GM19035 (cell line): ENCODE results near the gene GPHN.

Experiments used
- ATAC-seq: cut with Tn5 transposase; IDR thresholded peaks from one replicate; pipeline ENCODE4 v1.9.1; 2021; ENCODE audit not compliant: unreplicated experiment

GPHN gene

DNA sequence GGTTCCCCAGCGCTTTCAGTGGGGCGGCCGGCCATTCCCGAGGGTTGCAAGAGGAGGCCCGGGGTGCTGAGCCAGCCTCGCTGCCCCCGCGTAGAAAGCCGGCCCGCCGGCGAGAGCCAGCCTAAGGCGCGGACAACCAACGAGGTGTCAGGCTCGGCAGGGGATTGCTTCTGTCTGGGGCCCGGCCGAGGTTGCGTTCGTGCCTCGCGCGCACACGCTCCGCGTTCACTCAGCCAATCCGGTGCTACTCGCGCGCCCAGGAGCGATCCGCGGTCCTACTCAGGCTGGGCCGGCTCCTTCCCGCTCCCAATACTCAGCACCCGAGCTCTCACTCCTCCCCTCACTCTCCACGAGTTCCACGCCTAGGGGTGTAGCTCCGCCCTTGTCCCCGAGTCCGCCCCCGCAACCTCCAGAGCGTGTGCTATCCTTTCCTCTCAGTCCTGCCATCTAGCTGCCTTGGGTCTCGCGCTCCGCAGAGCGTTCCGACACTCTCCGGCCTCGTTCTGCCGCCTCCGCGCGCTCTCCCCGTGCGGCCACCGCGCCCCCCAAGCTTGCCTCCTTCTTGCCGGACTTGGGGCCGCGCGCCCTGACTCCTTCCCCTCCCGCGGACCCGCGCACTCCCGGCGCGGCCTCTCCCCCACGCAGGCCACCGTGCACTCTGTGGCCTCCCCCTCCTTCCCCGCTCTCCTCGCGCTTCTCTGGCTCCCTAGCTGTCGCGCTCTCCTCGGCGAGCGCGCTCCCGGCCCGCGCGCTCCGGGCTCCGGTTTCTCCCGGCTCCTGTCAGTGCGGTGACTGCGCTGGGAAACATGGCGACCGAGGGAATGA is at the start of gene GPHN:
Gene GPHN, plus strand, starts transcription at position 426 of the 825 bp plus-strand sequence.
- peak; percentile 82 for ATAC-seq

GRCh38 chr14:66459603-66460002 is 48.3 kb upstream of the GPHN start:
- no peak for ATAC-seq

DNA sequence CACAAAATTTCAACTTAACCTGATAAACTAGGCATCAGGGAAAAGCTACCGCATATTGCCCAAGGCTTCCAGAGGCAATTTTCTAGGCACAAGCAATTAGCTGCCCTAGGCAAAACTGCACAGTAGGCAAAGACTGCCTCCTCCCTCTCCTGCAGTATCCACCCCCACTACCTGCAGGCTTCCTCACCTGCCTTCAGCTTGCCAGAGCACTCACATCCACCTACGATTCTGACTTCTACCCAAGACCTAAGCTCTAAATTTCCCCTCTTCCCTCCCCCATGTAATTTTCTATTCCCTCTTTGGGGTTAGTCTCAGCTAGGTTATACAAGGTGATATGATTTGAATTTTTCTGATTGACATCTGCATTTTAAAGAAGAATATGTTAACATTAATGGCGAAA is 43.7 kb upstream of the GPHN start:
- no peak for ATAC-seq

DNA sequence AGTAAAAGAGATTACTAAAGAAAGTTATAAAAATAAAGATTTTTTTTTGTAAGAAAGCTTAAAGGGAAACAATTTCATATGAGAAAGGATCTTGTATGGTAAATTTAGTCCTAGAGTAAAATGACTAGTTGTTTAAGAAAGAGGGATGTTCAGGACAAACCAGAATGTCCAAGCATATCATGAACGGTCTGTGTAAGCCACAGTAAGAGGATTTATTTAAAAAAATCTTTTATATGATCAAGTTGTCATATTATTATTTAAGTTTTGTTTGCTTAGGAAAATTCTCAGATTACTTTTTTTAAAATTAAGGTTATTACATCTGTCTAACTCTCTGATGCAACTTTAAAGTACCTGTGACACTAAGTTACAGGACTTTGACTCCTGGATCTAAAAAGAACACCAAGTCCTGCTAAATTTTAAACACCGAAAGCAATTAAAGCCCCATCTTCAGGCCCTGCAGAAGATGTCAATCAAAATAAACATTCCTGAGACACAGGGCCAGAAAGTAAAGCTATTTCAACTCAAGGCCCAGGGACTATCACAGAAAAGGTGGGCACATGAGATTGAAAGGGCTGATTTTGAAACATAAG is 39.1 kb upstream of the GPHN start:
- no peak for ATAC-seq

- no peak for ATAC-seq
Observed at GRCh38 chr14:66471584-66471983, 36.4 kb upstream of the GPHN start.

GRCh38 chr14:66472251-66472650 is 35.7 kb upstream of the GPHN start:
- ATAC-seq, result no peak

GRCh38 chr14:66473223-66473622 is 34.7 kb upstream of the GPHN start:
- ATAC-seq, result no peak

DNA sequence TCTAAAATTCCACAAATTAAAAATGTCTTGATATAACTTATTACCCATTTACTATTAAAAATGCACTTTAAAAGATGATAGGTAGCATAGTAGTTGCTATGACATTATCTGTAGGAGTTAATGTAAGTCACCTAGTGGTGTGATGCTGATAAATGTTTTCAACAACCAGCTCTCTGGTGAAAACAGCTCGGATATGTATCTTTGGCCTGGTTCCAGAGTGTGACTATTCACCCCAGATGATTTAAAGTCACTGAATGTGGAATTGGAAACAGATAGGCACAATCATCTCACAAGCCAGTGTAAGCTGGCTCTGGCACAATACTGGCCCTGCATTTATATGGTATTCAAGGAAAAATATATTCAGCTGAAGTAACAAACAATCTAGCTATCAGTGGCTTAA is 31.0 kb upstream of the GPHN start:
- no peak for ATAC-seq

- no peak for ATAC-seq
Observed at GRCh38 chr14:66477567-66477966, 30.4 kb upstream of the GPHN start.

DNA sequence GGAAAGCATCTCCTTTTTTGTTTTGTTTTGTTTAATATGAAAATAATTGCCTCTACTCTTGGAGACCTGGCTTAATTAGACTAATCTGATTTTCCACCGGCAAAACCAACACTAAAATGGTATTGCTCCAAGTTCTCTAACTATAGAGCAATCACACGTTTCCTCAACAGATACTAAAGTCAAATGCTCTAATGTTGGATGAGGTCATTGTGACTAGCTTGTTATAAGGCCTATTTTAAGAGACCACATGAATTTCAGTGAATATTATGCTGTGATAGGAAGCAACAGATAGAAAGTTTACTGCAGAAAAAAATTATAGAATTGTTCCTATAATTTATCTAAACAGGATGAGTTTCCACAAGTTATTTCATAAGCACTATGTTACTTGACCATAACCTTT is 25.1 kb upstream of the GPHN start:
- no peak for ATAC-seq

DNA sequence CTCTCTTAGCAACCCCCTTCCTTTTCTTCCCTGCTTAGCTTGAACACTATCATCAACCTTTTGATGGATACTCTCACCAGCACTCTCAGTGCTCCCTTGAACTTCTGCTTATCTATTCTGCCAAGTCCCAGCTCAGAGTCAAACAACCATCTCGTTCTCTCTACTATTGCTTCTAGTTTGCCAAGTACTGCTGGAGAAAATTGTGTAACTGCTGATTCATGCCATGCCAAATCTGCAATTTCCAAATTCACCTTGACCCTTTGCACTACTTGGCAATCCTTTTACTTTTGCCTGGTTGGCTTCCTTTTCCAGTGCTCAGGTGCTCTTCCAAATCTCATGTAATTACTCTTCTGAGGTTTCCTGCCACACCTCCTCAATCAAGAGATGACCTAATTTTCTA is 24.6 kb upstream of the GPHN start:
- ATAC-seq, result no peak

DNA sequence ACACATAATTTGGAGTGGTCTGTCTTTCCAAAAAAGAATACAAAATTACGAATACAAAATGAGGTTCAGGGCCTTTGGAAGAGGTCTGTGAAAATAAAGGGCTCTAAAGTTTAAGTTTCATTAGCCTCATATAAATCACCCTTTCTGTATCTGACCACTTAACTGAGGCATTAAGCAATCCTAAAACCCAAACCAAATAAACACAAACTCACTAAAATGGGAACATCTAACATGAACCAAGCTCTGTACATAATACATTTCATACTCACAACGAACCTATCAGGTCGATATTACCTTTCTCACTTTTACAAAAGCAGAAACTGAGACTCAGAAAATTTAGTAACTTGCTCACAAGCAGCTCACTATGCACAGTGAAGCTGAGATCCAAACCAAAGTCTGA is 22.9 kb upstream of the GPHN start:
- no peak for ATAC-seq

- no peak for ATAC-seq
Observed at GRCh38 chr14:66485910-66486421, 22.0 kb upstream of the GPHN start, which contains the start of gene CCDC196. TSS of gene CCDC196 (plus strand) at chr14:66486371. CDS start at chr14:66486503, 132 bp downstream.

GRCh38 chr14:66487164-66487563 is 20.8 kb upstream of the GPHN start:
- no peak for ATAC-seq

DNA sequence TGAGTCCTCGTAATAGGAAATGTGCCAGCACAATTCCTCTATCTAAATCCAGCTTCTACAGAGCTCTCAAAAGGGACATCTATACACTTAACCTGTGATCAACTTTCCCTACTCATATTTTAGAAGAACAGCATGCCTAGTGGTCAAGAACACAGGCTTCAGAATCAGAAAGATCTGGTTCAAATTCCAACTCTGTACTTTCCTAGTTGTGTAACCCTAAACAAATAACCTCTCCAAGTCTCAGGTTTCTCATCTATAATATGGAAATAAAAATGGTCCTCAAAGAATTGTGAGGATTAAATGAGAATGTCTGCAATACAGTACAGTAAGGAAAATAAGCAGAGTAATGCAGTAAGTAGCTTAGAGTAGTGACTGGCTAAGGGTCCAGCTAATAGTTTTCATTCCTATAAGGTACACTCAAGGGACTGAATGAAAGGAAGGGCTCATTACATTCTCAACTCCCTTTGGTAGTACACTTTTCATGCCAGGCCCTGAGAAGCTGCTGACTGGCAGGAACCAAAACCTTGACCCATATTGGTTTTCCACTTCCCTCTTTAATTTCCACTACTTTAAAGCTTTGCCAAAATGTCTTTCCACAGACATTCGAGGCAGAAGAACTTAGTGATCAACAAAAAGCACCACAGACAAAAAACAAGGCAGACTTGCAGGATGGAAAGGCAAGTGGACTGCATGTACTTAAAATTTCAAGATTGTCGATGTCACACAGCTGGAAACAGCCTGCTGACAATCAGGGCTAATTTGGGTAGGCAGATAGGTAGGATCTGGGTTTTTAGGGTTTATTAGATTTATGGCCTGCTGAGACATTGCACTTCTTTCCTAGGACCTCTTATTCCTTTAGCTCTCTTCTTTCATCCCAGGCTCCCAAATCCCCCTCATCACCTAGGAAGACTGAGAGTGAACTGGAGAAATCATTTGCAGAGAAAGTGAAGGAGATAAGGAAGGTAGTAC is 17.5 kb upstream of the GPHN start:
- ATAC-seq, result no peak

- ATAC-seq, result no peak
Observed at GRCh38 chr14:66493750-66494149, 14.2 kb upstream of the GPHN start.

DNA sequence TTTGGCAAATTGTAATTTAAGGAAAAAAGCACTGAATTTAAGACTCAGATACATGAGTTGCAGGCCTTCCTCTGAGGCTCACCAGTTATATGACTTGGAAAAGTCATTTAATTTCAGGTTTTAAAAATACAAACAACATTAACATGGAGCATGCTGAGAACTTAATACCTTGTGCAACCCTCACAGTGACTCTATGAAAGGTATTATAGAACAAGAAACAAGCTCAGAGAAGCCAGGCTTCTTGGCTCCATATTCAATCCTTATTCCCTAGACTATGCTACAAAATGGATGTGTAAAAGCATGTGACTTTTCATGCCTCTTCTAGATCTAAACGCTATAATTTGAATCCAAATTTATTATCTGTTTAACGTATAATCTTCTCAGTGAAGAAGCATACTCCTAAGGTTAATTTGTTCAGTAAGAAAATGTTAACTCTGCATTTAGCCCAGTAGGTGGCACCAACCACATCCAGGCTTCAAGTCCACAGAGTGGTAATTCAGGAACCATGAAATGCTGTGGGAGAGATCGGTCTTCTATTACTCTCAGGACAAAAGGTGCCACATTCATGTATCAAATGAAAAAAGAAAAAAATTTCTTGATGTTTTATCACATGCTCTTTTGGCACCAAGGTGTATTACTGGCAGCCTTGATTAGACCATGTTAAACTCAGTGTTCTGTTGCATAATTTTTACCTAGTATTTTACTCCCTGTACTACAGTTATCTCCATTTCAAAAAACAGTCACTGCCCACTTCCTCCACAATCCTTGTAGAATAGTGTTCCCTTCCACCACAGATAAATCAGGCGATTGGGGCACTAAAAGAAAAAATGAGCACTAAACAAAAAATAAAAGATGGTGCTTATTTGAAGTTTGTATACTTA is 12.5 kb upstream of the GPHN start:
- peak; percentile 81 for ATAC-seq

GRCh38 chr14:66496188-66496807 is 11.6 kb upstream of the GPHN start:
- ATAC-seq, result no peak

GRCh38 chr14:66496911-66497310 is 11.0 kb upstream of the GPHN start:
- ATAC-seq, result no peak

GRCh38 chr14:66498311-66498710 is 9.6 kb upstream of the GPHN start:
- no peak for ATAC-seq
